Measurements from ENCODE around the gene DOCK2.
A peak's percentile ranks its signal among the peaks of the same experiment; 100 is the strongest.

Gene DOCK2

DNA sequence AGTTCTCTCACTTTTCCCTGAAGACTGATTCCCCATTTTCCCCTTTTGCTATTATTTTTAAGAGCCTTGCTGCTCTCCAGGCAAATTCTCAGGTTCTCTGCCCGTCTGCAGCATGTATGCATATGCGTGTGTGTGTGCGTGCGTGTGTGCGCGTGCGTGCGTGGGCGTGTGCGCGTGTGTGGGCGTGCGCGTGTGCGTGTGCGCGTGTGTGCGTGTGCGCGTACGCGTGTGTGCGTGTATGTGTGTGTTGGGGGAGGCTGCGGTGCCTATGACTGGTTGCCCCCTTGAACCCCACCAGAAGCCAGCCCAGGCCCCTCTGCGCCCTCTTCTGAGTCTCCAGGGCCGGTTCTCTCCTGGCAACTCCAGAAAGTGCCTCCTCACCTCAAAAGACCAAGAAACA lies 467.6 kb downstream of the DOCK2 start:
- no peak for DNase-seq (ENCODE audit: low read depth)
- TF ChIP-seq, protein P1, sequence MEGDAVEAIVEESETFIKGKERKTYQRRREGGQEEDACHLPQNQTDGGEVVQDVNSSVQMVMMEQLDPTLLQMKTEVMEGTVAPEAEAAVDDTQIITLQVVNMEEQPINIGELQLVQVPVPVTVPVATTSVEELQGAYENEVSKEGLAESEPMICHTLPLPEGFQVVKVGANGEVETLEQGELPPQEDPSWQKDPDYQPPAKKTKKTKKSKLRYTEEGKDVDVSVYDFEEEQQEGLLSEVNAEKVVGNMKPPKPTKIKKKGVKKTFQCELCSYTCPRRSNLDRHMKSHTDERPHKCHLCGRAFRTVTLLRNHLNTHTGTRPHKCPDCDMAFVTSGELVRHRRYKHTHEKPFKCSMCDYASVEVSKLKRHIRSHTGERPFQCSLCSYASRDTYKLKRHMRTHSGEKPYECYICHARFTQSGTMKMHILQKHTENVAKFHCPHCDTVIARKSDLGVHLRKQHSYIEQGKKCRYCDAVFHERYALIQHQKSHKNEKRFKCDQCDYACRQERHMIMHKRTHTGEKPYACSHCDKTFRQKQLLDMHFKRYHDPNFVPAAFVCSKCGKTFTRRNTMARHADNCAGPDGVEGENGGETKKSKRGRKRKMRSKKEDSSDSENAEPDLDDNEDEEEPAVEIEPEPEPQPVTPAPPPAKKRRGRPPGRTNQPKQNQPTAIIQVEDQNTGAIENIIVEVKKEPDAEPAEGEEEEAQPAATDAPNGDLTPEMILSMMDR (IDR thresholded peaks at IDR 0.05; ENCODE audit: insufficient read depth, low read depth, low read length, missing control alignments) = no peak
- no peak overlapping the region for H3K4me3 ChIP-seq (ENCODE audit: low read length)

DNA sequence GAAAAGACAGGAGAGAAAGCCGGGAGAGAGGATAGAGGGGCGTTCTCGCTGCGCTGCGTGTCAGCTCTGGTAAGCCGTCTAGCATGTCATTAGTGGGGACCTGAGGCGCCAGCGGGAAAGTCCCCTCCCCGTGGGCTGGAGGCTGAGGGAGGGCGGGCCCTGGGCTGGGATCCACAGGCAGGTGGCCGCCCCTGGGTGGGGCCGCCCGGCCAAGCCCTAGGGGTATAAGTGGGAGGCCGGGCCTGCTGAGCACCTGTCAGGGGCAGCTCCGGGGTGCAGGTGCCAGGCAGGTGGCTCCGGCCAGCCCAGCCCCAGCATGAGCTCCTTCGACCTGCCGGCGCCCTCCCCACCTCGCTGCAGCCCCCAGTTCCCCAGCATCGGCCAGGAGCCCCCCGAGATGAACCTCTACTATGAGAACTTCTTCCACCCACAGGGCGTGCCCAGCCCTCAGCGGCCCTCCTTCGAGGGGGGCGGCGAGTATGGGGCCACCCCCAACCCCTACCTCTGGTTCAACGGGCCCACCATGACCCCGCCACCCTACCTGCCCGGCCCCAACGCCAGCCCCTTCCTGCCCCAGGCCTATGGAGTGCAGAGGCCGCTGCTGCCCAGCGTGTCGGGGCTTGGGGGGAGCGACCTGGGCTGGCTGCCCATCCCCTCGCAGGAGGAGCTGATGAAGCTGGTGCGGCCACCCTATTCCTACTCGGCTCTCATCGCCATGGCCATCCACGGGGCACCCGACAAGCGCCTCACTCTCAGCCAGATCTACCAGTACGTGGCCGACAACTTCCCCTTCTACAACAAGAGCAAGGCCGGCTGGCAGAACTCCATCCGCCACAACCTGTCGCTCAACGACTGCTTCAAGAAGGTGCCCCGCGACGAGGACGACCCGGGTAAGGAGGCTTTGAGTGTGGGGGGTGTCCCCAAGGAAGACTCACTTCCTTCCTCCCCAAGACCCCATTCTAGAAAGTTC lies 468.9 kb downstream of the DOCK2 start, which contains the start of gene FOXI1:
Gene FOXI1, plus strand, starts transcription at position 256 of the 970 bp plus-strand sequence. Its CDS starts 61 bp downstream, at position 317.
- DNase-seq (ENCODE audit: low read depth) = peak; percentile 5
- TF ChIP-seq, protein P1 (IDR thresholded peaks at IDR 0.05; ENCODE audit: insufficient read depth, low read depth, low read length, missing control alignments) = no peak
- no peak within 1 kb of the TSS for H3K4me3 ChIP-seq (ENCODE audit: low read length)

DNA sequence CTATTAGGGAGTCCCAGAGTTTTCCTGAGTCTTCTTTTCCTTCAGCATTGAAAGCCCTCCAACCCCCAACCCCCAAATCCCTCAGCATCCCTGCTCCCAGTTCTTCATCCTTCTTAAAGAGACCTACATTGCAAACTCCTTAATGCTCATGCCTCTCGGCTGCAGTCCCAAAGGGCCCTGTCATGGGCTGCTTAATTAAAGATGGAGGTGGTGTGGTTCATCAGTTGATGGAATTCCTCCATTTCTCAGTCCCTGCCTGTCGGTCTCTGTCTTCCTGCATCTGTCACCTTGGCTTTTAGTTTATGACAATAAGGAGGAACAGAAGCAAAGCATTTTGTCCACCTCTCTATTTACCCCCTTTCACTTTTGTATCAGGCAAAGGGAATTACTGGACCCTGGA lies 470.6 kb downstream of the DOCK2 start:
- DNase-seq (ENCODE audit: low read depth) = no peak
- TF ChIP-seq, protein P1 (IDR thresholded peaks at IDR 0.05; ENCODE audit: insufficient read depth, low read depth, low read length, missing control alignments) = no peak
- H3K4me3 ChIP-seq (ENCODE audit: low read length) = no peak overlapping the region

DNA sequence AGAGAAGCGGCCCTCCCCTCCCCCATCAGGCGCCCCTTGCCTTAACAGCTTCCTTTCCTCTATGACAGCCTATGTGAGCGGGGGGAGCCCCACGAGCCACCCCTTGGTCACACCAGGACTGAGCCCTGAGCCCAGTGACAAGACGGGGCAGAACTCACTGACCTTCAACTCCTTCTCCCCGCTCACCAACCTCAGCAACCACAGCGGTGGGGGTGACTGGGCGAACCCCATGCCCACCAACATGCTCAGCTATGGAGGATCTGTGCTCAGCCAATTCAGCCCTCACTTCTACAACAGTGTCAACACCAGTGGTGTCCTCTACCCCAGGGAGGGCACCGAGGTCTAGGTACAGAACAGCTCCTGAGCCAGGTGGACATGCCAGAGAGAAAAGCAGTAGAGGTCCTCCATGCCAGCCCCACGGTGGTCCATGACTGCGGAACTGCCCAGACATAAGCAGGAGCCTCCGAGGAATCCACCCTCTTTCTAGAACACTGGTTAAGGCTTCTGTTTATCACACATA lies 471.3 kb downstream of the DOCK2 start:
- TF ChIP-seq, protein P1 (IDR thresholded peaks at IDR 0.05; ENCODE audit: insufficient read depth, low read depth, low read length, missing control alignments) = no peak
- DNase-seq (ENCODE audit: low read depth) = no peak
- H3K4me3 ChIP-seq (ENCODE audit: low read length) = no peak overlapping the region

DNA sequence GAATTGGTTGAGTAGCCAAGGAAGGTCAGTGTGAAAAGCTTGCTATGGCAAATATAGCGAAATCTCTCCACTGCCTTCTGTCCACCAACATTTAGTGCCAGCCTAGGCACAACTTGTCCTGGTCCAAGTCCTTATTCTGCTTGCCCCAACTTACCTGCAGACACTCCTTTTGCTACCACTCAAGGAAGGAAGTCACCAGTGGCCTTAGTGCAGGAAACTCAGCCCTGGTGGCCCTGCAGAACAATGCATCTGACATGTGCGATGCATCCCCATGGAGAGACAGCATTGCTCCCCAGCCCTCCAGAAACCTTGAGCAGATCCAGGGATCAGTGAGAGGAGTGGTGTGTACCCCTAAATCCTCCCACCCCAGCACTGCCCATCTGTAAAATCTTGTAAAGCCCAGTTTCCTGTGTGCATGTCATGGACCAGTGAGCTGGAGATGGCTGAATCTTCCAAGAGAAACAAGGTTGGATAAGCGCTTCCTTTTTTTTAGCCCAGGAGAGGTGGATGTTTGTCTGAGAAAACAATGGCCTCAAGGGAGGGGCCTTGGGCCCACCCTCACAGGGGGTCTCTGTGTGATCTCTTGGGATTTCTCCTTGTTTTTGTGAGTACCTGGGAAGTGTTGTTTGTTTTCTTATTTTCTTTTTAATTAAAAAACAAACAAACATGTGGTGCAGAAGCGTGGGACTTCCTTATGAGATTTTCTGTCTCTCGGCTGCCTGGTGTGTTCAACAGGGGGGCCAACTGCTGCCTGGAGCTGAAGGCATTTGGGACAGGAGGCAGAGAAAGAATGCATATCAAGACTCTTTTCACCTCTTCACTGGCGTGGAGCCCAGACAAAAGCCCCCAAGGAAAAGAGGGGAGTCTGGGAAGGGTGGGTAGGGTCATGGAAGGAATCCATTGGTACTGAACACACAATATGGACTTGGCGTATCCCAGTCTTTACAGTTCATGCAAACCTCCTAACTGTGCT lies 472.3 kb downstream of the DOCK2 start:
- TF ChIP-seq, protein P1 (IDR thresholded peaks at IDR 0.05; ENCODE audit: insufficient read depth, low read depth, low read length, missing control alignments) = no peak
- no peak for DNase-seq (ENCODE audit: low read depth)
- no peak overlapping the region for H3K4me3 ChIP-seq (ENCODE audit: low read length)

DNA sequence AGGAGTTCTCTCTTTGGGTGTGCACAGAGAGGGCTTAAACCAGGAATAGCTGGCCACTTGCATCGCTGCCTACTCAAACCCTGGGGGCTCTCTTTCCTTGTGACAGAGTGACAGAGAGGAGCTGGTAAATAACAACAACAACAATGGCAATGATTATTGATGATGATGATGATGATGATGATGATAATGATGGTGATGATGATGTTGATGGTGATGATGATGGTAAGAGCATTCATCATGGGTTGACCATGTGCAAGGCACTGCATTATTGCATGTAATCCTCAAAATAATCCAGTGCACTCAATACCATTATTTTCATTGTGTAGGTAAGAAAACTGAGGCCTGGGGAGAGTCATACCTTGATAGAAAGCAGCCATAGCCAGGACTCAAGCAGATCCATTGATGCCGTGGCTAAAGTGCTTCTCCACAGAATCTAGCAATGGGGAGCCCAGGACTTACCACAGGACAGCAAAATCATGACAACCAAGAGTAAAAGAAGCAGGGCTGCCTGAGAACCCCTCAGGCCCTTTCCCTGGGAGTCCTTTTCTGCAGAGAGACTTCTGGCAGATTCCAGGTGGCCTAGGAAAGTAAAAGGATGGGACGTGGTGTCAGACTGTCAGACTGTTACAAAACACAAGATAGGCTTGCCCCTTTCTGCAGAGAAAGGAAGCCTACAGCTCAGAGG lies 473.5 kb downstream of the DOCK2 start:
- TF ChIP-seq, protein P1 (IDR thresholded peaks at IDR 0.05; ENCODE audit: insufficient read depth, low read depth, low read length, missing control alignments) = no peak
- no peak for DNase-seq (ENCODE audit: low read depth)
- H3K4me3 ChIP-seq (ENCODE audit: low read length) = no peak overlapping the region
